A673 (cell line): ENCODE data around the gene RNH1.

Source experiments
- CTCF ChIP-seq: fragments of 300-800, 200-600 bp; sonication (generic); conservative IDR thresholded peaks from 2 replicates; pipeline ENCODE4 v1.5.1; 2017; ENCODE audit warnings: low read depth, mild to moderate bottlenecking, antibody characterized with exemption, low read length, moderate library complexity, mixed read lengths
- EZH2 ChIP-seq: fragments of 200-600 bp; sonication (generic); IDR thresholded peaks from 2 replicates; pipeline ENCODE4 v1.6.1; 2017; ENCODE audit warnings: borderline replicate concordance, low read depth, mild to moderate bottlenecking, mixed read lengths, antibody characterized with exemption, low read length; ENCODE audit not compliant: poor library complexity, severe bottlenecking

DNA sequence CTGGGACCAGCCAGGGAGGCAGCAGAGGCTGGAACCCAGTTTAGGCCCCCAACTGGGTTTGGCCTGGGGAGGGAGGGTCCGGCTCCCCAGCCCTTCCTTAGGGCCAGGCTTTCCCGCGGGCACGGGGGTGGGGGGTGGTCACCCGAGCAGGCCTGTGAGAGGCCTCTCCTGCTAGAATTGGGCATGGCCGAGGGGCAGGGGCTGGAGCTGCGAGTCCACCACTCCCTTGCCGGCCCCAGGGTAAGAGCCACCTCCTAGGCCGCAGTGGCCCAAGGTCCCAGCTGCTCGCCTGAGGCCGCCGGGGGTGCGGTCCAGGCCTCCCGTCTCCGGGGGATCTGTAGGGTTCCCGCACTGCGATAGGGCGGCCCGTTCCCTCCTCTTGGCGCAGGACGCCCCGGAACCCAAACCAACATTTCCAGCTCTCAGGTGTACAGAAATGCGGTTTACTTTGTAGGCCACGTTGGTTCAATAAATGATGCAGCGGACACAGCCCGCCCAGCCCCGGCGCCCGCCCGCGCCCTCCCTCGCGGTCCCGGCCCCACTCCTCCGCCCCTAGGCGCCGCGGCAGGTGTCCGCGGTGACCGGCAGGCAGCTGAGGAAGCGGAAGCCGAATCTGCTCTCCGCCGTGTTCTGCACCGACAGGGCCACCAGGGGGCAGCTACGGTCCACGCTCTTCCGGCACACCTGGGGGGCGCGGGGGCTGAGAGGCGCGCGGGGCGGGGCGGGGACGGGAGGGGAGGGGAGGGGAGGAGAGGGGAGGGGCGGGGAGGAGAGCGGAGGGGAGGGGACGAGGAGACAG is 47.6 kb upstream of the RNH1 start:
- TF ChIP-seq CTCF: peak; percentile 52; the same call in 1 of the 2 replicates
- TF ChIP-seq EZH2: no peak
